H1 (cell line): ENCODE results near the gene AATK. TPM values are rescaled to one million over a fixed set of nuclear protein-coding genes. Genes with fewer than 3 reads are reported as not detected.

Experiments
- CTCF ChIA-PET: fragments of 300-600 bp; sonication (Branson Sonifier 250); formaldehyde crosslinking; loops from one replicate; lab custom pipeline; 2021; ENCODE audit not compliant: partially characterized antibody; lab: Charles Lee
- POLR2A ChIA-PET: fragments of 300-600 bp; sonication (Branson Sonifier 250); formaldehyde crosslinking; loops from one replicate; lab custom pipeline; 2021; ENCODE audit warnings: inconsistent platforms; ENCODE audit not compliant: partially characterized antibody; lab: Charles Lee
- DNase-seq, 2 experiments: peaks; one replicate each; pipeline versions ENCODE4 v3.0.0 to v3.0.0-alpha.2; 2010 to 2022; ENCODE audit warnings: low spot score in 2 of 2, low read depth in 1 of 2, mixed read lengths in 1 of 2
- FAIRE-seq: peaks from 2 replicates; lab custom pipeline; 2011; peaks lifted over from hg19 to GRCh38; lab: Jason Lieb, UNC
- H2AFZ ChIP-seq: 2 replicates; pipeline ENCODE4 v1.8.1; 2012; ENCODE audit warnings: low read length, inconsistent platforms
- H2AK5ac ChIP-seq: 2 replicates; pipeline ENCODE4 v1.6.1; 2013; ENCODE audit warnings: low read depth, low read length
- H2BK120ac ChIP-seq: replicated peaks from 2 replicates; pipeline ENCODE3; 2013; ENCODE audit warnings: low read depth, low read length, inconsistent platforms
- H2BK12ac ChIP-seq: 2 replicates; pipeline ENCODE4 v1.6.1; 2013; ENCODE audit warnings: low read depth, low read length
- H2BK15ac ChIP-seq: 2 replicates; pipeline ENCODE4 v1.6.1; 2013; ENCODE audit warnings: low read length
- H2BK20ac ChIP-seq: 2 replicates; pipeline ENCODE4 v1.6.1; 2013; ENCODE audit warnings: low read length
- H2BK5ac ChIP-seq: 2 replicates; pipeline ENCODE4 v1.6.1; 2013; ENCODE audit warnings: low read depth, low read length
- H3K14ac ChIP-seq: 2 replicates; pipeline ENCODE4 v1.6.1; 2013; ENCODE audit warnings: inconsistent platforms; ENCODE audit not compliant: insufficient read length
- H3K18ac ChIP-seq: 2 replicates; pipeline ENCODE4 v1.6.1; 2013; ENCODE audit warnings: low read length; ENCODE audit errors: extremely low read depth
- H3K23ac ChIP-seq: 2 replicates; pipeline ENCODE4 v1.6.1; 2013; ENCODE audit warnings: inconsistent platforms; ENCODE audit not compliant: insufficient read length
- H3K23me2 ChIP-seq: 2 replicates; pipeline ENCODE4 v1.6.1; 2013; ENCODE audit warnings: low read depth, low read length
- H3K27ac ChIP-seq: 2 replicates; pipeline ENCODE4 v1.6.1; 2011; ENCODE audit warnings: low read depth, low read length, inconsistent platforms
- H3K27me3 ChIP-seq, 4 experiments: replicated peaks in 1 of 4; 1 replicate in 1 of 4; 2 replicates in 3 of 4; pipeline versions ENCODE4 v1.6.1 to v1.8.1; 2011 to 2013; ENCODE audit warnings: low read length in 3 of 4, mild to moderate bottlenecking in 3 of 4, inconsistent platforms in 2 of 4, mixed read lengths in 2 of 4, moderate library complexity in 1 of 4; ENCODE audit not compliant: control insufficient read depth in 3 of 4, insufficient read depth in 3 of 4; ENCODE audit errors: extremely low read depth in 1 of 4
- H3K36me3 ChIP-seq, 4 experiments: 2 replicates each; pipeline versions ENCODE4 v1.6.1 to v1.8.1; 2011 to 2013; ENCODE audit warnings: mild to moderate bottlenecking in 4 of 4, low read length in 3 of 4, moderate library complexity in 2 of 4, control low read depth in 1 of 4, inconsistent platforms in 1 of 4; ENCODE audit not compliant: insufficient read depth in 4 of 4, control insufficient read depth in 2 of 4
- H3K4ac ChIP-seq: replicated peaks from 2 replicates; pipeline ENCODE3; 2013; ENCODE audit warnings: low read length, low read depth, mixed read lengths, inconsistent platforms; ENCODE audit not compliant: insufficient read length
- H3K4me1 ChIP-seq, 4 experiments: replicated peaks in 1 of 4; 1 replicate in 1 of 4; 2 replicates in 3 of 4; pipeline versions ENCODE4 v1.6.1 to v1.8.1; 2011 to 2013; ENCODE audit warnings: low read length in 3 of 4, inconsistent platforms in 2 of 4, mixed read lengths in 1 of 4; ENCODE audit not compliant: insufficient read depth in 4 of 4, control insufficient read depth in 3 of 4
- H3K4me2 ChIP-seq, 2 experiments: 2 replicates each; pipeline versions ENCODE4 v1.6.1 to v1.8.1; 2011 to 2013; ENCODE audit warnings: low read depth in 2 of 2, low read length in 2 of 2, control low read depth in 1 of 2, inconsistent platforms in 1 of 2, mild to moderate bottlenecking in 1 of 2; ENCODE audit not compliant: insufficient read depth in 1 of 2
- H3K4me3 ChIP-seq, 4 experiments: fragments of 200-600, 300-600 bp in 1 of 4; sonication (generic), shearing (Covaris generic), sonication (Bioruptor Twin) in 1 of 4; 2 replicates each; pipeline versions ENCODE4 v1.5.1 to v1.8.1; 2011 to 2016; ENCODE audit warnings: low read length in 4 of 4, low read depth in 3 of 4, control low read depth in 2 of 4, inconsistent platforms in 2 of 4, mild to moderate bottlenecking in 2 of 4, mixed read lengths in 1 of 4, moderate library complexity in 1 of 4; ENCODE audit not compliant: insufficient read depth in 2 of 4; ENCODE audit errors: extremely low read depth in 1 of 4
- H3K56ac ChIP-seq: replicated peaks from 2 replicates; pipeline ENCODE3; 2013; ENCODE audit warnings: low read depth, mild to moderate bottlenecking, mixed read lengths, low read length, inconsistent platforms; ENCODE audit not compliant: insufficient read length
- H3K79me1 ChIP-seq: 2 replicates; pipeline ENCODE4 v1.6.1; 2013; ENCODE audit warnings: low read depth, low read length, control low read depth
- H3K79me2 ChIP-seq, 2 experiments: 2 replicates each; pipeline versions ENCODE4 v1.6.1 to v1.8.1; 2012 to 2013; ENCODE audit warnings: low read length in 2 of 2, mild to moderate bottlenecking in 2 of 2, inconsistent platforms in 1 of 2; ENCODE audit not compliant: insufficient read depth in 2 of 2, control insufficient read depth in 1 of 2
- H3K9ac ChIP-seq, 4 experiments: replicated peaks in 1 of 4; 1 replicate in 1 of 4; 2 replicates in 3 of 4; pipeline versions ENCODE4 v1.6.1 to v1.8.1; 2011 to 2013; ENCODE audit warnings: low read depth in 3 of 4, low read length in 3 of 4, control low read depth in 2 of 4, mild to moderate bottlenecking in 2 of 4, moderate library complexity in 2 of 4, inconsistent platforms in 1 of 4; ENCODE audit errors: extremely low read depth in 1 of 4
- H3K9me3 ChIP-seq, 2 experiments: 2 replicates each; pipeline versions ENCODE4 v1.6.1 to v1.8.1; 2012 to 2013; ENCODE audit warnings: mild to moderate bottlenecking in 2 of 2, moderate library complexity in 2 of 2, control low read depth in 1 of 2, inconsistent platforms in 1 of 2, low read depth in 1 of 2, low read length in 1 of 2, mixed read lengths in 1 of 2; ENCODE audit not compliant: insufficient read depth in 2 of 2
- H4K20me1 ChIP-seq, 2 experiments: replicated peaks in 1 of 2; 2 replicates each; pipeline versions ENCODE3 to v1.8.1; 2011 to 2013; ENCODE audit warnings: inconsistent platforms in 2 of 2, low read length in 2 of 2, mild to moderate bottlenecking in 1 of 2; ENCODE audit not compliant: insufficient read depth in 2 of 2, control insufficient read depth in 1 of 2
- H4K5ac ChIP-seq: 2 replicates; pipeline ENCODE4 v1.6.1; 2013; ENCODE audit warnings: low read length, low read depth, mixed read lengths, inconsistent platforms; ENCODE audit not compliant: insufficient read length
- H4K8ac ChIP-seq: 2 replicates; pipeline ENCODE4 v1.8.0; 2013; ENCODE audit warnings: mild to moderate bottlenecking, moderate library complexity, low read length, inconsistent platforms; ENCODE audit not compliant: insufficient read depth; ENCODE audit errors: extremely low read depth
- H4K91ac ChIP-seq: replicated peaks from 2 replicates; pipeline ENCODE3; 2013; ENCODE audit warnings: low read length, mixed read lengths, inconsistent platforms; ENCODE audit not compliant: insufficient read length
- ATF2 ChIP-seq: IDR thresholded peaks from 2 replicates; pipeline ENCODE4 v1.6.1; 2012; ENCODE audit warnings: low read length, inconsistent platforms
- BCL11A ChIP-seq, 2 experiments: IDR thresholded peaks; one replicate each; pipeline ENCODE4 v1.6.1; 2011; ENCODE audit warnings: low read depth in 2 of 2, low read length in 2 of 2, mild to moderate bottlenecking in 2 of 2
- CHD1 ChIP-seq: IDR thresholded peaks from 2 replicates; pipeline ENCODE4 v1.6.1; 2012; ENCODE audit warnings: low read depth, low read length, improper control_type of control experiment
- FOSL1 ChIP-seq: IDR thresholded peaks from 2 replicates; pipeline ENCODE4 v1.6.1; 2011; ENCODE audit warnings: mild to moderate bottlenecking, low read depth, low read length, moderate library complexity; ENCODE audit not compliant: insufficient read depth
- MAFK ChIP-seq: IDR thresholded peaks from 2 replicates; pipeline ENCODE4 v1.6.1; 2012; ENCODE audit warnings: low read depth, mild to moderate bottlenecking, improper control_type of control experiment, low read length
- RFX5 ChIP-seq: IDR thresholded peaks from 2 replicates; pipeline ENCODE4 v1.6.1; 2011; ENCODE audit warnings: low read depth, low read length, improper control_type of control experiment, borderline replicate concordance
- SIRT6 ChIP-seq: IDR thresholded peaks from one replicate; pipeline ENCODE4 v1.7.1; 2012; ENCODE audit warnings: low read length, inconsistent platforms
- YY1 ChIP-seq: IDR thresholded peaks from 2 replicates; pipeline ENCODE4 v1.6.1; 2011; ENCODE audit warnings: low read depth, mild to moderate bottlenecking, low read length
- WGBS, 2 experiments: shearing (Covaris generic) in 1 of 2; methylation state at CpG; one replicate each; pipeline versions ENCODE4 v1.1.6 to v1.1.7; 2013 to 2015; ENCODE audit warnings: low lambda C conversion rate in 2 of 2, mixed read lengths in 2 of 2, inconsistent platforms in 1 of 2, low coverage in 1 of 2, missing lambda C conversion rate in 1 of 2; ENCODE audit not compliant: insufficient replicate concordance in 2 of 2, insufficient coverage in 1 of 2, insufficient read length in 1 of 2; ENCODE audit errors: extremely low coverage in 1 of 2, missing lambda C conversion rate in 1 of 2; 5-methylcytosine and 5-hydroxymethylcytosine counted together
- polyA plus RNA-seq, 7 experiments: library from polyadenylated mRNA; depleted of rRNA in 3 of 7; stranded (reverse) in 5 of 7; unstranded in 2 of 7; fragments of >200 nt in 5 of 7; fragments of 200-250 nt in 2 of 7; gene quantifications; 1 replicate in 5 of 7; 2 replicates in 1 of 7; 4 replicates in 1 of 7; pipeline versions ENCODE4 v1.2.1 to v1.2.3, GENCODE V29; 2011 to 2013; ENCODE audit warnings: missing spikeins in 2 of 7, mixed read lengths in 2 of 7
- total RNA-seq: library from RNA; stranded (reverse); fragmentation: NEBNext Ultra II Directional; extraction: Animal tissue kit (Norgen Biotek cat#: 25700); gene quantifications from 2 replicates; pipeline ENCODE4 v1.2.1, GENCODE V29; 2021
- TF ChIP-seq, protein P1 (sequence below): IDR thresholded peaks from 2 replicates; pipeline ENCODE4 v1.6.1; 2012; ENCODE audit warnings: inconsistent platforms

The AATK gene
- total and polyA plus RNA-seq, 2 of the 8 experiments (the other 6 are each of a cell fraction or from before 2014, with no cell fraction given): 1.7 to 3.5 TPM

DNA sequence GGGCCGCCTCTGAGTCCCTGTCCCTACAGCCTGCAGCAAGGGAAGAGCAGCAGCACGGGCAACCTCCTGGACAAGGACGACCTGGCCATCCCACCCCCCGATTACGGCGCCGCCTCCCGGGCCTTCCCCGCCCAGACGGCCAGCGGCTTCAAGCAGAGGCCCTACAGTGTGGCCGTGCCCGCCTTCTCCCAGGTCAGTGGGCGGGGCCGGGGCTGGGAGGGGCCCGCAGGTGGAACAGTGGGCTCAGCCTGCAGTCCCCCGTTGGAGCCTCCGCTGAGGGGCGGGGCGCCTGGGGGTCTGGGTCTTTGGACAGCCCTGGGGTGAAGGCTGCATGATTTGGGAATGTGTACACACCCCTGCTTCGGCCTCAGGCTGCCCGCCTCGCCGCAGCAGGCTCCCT lies 59.3 kb downstream of the AATK start:
- Histone ChIP-seq H2BK12ac (no peak overlapping the region), H3K18ac (no peak overlapping the region), H3K56ac (no peak overlapping the region), H3K9me3 (no peaks in the 10 kb centered on the region), H2AFZ (no peak overlapping the region), H2BK5ac (no peak overlapping the region), H3K23ac (no peak overlapping the region), H2AK5ac (no peak overlapping the region), H2BK20ac (no peak overlapping the region), H3K23me2 (no peaks in the 10 kb centered on the region), H4K91ac (no peak overlapping the region), H3K9ac (no peak overlapping the region), H2BK120ac (no peak overlapping the region), H4K8ac (peak overlapping the region; percentile 51; the same call in 1 of the 2 replicates), H2BK15ac (no peak overlapping the region), H3K4me1 (no peaks in the 10 kb centered on the region; a peak in 2 of 7 replicates), H3K4me2 (no peak overlapping the region), H3K14ac (no peak overlapping the region), H3K4ac (no peak overlapping the region), H3K36me3 (no peaks in the 10 kb centered on the region), H3K4me3 (no peak overlapping the region), H3K27ac (no peak overlapping the region), H4K5ac (no peak overlapping the region), H3K79me1 (no peaks in the 10 kb centered on the region), H4K20me1 (no peaks in the 10 kb centered on the region), H3K27me3 (no peaks in the 10 kb centered on the region), H3K79me2 (no peaks in the 10 kb centered on the region)
- CTCF ChIA-PET: interaction anchor here (1.1 to 1.5 kb wide), 2 partner anchors 14 to 35 kb away, joined by 3 read pairs; no protein-coding TSS in a partner anchor
- no peak for DNase-seq
- WGBS, 2 experiments: 94% methylated on average over 8 of the region's 24 CpGs; no CpG with 5 or more reads in 1 of the 2 experiments
- TF ChIP-seq, protein P1, sequence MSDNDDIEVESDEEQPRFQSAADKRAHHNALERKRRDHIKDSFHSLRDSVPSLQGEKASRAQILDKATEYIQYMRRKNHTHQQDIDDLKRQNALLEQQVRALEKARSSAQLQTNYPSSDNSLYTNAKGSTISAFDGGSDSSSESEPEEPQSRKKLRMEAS: no peak
- TF ChIP-seq YY1 (no peak), CHD1 (no peak), MAFK (no peak), BCL11A (IDR thresholded peaks at IDR 0.05; ENCODE audit: low read depth in 2 of 2, low read length in 2 of 2) (no peak), SIRT6 (no peak), FOSL1 (no peak), ATF2 (no peak), RFX5 (no peak)
- POLR2A ChIA-PET: interaction anchor here (1.2 to 1.6 kb wide), 2 partner anchors 11 to 71 kb away, joined by 3 read pairs; partner anchors contain the start of gene BAIAP2
- no peak for FAIRE-seq
